Measurements from ENCODE around the gene TRIM71.

Gene TRIM71

DNA sequence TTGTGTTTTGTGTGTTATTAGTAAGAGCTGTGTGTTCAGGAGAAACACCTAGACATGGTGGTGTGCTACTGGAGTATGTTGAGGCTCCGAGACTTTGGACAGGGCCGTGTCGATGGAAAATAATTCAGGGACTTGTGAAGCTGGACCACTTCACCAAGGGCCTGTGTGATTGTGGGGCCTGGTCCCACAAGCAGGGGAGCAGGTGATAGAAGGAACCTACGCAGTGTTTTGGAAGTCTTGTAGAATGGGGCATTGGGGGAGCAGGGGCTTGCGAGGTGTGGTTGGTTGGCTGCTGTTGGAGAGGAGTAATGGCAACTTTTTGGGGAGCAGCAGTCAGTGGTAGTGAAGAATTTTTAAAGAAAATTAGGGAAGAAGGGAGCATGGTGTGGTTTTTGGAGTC lies 48.7 kb downstream of the TRIM71 start:
- DNase-seq (ENCODE audit: low read depth), result no peak

DNA sequence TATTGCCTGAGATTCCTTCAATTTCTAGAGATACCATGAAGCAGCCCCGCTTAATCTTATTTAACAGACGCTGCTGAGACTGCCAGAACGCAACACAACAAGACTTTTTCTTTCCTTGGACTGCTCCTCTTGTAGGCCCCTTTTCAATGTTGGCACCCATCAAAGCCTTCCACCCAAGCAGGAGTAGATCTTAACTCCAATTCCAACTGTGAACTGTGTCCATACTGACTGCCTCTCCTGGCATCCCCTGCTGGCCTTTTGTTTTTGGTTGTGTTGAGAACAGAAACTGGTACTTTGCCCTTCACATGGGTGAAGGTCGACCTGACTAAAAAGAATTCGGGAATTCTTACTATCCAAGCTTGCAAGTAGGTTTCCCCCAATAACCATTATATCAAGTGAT lies 50.2 kb downstream of the TRIM71 start:
- no peak for DNase-seq (ENCODE audit: low read depth)

DNA sequence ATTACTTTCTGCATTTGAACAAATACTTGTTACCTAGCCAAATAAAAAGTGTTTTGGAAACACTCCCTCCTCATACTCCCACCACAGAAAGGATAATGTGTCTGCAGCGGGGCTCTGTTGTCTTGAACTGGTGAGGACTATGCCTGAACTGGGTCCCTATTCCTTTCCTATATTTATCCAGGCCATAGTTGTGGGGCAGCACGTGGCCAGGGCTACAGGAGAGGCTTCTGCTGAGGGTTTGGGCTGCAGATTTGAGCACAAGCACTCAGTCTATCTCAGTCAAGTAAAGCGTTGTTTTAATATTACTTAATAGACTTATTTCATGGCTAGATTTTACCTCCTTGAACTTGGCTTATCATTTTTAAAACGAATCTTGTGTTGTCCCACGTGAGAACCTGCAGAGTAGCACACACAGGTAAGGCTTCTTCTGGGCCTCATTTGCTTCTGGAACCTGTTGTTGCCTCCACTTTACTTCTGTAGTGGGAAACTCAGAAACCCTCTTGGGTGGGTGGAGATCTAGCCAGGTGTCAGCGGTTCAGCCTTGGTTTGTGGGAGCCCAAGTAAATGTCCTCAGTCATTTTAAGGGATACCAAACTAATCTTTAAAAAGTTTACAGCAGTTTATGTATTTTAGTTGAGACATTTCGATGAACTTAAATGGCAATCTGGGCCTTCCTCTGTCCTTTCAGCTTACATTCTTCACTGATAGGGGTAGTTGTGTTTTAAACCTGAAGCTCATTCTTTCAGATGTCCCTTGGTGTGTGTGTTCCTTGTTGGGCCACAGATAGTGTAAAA lies 51.1 kb downstream of the TRIM71 start:
- DNase-seq (ENCODE audit: low read depth), result no peak

DNA sequence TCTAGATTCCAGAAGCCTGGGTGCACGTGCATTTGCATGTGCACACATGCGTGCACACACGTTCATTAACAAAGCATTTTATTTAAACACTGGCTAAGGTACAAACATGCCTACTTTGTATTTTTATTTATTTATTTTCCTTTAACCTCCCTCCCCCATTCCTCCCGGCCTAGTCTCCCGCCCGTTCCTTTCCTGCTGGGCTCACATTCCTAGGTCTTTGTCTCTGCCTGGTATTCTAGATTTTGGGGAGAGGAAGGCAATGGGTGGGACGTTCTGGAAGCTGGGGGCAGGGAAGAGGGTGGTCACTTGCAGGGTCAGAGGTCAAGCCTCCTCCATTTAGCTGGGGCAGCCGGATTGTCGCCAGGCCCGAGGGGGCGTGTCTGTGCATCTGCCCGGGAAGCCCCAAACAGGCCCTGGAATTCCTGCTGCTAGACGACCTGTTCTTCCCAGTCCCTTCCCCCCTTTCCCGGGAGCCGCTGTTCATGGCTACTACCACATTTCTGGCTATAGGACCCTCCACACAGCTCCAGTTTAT lies 51.8 kb downstream of the TRIM71 start:
- DNase-seq (ENCODE audit: low read depth), result no peak

DNA sequence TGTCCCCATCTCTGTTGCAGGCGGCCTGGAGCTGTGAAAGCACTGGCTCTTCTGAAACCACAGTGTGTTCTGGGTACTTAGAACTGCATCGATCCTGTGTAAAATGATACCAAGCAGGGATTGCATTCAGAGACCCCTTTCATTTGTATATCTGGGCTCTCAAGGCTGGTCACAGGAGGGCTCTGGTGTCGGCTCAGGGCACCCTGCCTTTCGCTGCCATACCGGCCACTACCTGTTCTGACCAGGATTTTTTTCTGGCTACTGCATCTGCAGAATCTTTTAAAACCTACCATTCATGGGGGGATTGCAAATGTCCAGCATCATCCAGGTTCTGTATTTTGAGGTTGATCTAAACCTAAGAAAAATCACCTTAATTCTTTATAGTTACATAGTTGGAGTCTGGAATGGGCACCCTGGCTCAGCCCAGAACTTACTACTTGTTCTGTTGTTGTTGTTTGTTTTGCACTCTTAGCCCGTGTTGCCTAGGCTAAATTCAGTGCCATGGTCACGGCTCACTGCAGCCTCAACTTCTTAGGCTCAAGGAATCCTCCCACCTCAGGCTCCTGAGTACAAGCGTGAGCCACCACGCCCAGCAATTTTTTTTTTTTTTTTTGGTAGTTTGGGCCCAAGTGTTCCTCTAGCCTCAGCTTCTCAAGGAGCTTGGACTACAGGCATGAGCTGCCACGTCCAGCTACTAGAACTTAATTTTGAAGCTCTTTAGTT lies 52.7 kb downstream of the TRIM71 start:
- no peak for DNase-seq (ENCODE audit: low read depth)

DNA sequence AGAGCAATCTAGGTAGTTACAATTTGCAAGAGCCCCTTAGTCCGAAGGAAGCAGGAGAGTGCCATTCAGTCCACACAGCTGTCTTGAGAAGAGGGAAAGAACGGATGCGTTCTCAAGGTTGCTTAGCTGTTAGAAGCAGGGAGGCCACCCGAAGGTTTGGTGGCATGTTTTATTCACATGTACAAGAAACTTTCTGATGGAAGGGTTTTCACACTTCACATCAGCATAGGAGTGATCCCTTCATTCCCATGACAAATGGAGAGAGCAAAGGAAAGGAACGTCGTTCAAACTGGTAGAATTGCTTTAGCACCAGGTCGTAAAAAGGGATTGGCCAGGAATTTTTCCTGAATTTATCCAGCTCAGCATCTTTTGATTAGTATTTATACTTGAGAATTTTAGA lies 53.5 kb downstream of the TRIM71 start:
- DNase-seq (ENCODE audit: low read depth), result no peak

DNA sequence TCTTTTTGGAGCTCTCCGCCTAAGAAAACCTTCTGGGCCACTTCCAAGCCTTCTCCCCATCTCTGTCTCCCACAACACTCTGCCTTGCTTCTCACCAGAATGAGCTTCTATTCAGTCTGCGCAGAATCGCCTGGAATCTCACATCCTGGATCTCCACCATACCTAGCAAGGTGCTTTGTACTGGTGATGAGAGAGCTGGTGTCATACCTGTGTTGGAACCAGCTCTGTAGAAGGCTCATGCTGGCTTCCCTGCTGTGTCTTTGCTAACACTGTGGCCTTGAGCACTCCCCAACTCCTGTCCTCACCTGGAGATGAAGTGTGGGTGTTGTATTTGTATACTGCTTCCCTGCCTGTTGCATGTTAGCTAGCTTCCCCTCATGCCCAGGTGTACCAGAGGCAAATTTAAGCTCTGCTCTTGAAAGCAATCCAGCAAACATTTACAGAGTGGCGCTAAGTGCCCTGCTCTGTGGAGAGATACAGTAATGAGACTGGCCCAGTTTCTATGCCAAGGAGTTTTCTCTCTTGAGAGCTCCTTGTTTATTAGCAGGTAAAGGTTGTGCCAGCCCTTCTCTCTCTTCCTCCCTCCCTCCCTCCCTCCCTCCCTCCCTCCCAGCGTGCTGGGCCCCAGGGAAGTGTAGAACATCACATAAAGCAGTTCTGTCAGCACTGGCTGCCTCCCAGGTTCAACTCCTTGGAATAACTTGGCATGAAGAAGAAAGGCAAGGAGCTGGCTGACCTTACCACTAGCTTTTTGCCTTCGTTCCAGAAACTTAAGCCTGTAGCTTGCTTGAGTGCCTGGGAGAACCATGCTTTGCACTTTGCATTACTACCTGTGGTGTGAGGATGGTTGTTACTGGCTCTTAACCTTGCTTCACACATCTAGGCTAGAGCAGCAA lies 54.9 kb downstream of the TRIM71 start:
- DNase-seq (ENCODE audit: low read depth), result no peak

DNA sequence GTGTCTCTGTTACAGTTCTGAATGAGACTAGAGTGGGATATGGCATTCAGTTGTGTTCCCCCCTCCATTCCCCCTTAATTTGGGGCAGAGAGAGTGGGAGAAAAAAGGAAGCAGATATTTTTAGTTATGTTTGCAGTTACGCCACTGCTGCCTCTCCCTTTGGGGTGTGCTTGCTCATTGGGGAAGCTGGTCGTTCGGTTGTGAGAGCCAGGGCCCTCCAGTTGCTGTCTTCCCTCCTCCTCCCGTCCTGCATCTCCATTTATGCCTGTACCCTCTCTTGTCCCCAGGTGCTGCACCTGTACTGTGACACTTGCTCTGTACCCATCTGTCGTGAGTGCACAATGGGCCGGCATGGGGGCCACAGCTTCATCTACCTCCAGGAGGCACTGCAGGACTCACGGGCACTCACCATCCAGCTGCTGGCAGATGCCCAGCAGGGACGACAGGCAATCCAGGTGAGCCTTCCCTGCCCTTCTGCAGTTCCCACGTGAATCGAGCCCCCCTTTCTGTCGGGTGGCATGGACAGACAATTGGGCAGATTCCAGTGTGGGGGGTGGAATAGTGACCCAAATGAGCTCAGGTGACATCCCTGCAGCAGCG lies 55.8 kb downstream of the TRIM71 start:
- no peak for DNase-seq (ENCODE audit: low read depth)

DNA sequence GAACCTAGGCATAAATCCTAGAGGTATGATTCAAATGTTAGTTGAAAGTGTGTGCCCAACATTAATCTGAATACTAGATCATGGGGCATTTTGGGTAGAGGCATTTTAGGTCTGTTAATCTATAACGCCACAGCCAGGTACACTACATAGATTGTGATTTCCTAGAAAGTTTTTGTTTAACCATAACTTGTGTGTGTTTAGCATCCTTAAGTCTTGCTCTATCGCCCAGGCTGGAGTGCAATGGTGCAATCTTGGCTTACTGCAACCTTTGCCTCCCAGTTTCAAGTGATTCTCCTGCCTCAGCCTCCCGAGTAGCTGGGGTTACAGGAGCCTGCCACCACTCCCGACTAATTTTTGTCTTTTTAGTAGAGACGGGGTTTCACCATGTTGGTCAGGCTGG lies 59.1 kb downstream of the TRIM71 start:
- DNase-seq (ENCODE audit: low read depth), result no peak

DNA sequence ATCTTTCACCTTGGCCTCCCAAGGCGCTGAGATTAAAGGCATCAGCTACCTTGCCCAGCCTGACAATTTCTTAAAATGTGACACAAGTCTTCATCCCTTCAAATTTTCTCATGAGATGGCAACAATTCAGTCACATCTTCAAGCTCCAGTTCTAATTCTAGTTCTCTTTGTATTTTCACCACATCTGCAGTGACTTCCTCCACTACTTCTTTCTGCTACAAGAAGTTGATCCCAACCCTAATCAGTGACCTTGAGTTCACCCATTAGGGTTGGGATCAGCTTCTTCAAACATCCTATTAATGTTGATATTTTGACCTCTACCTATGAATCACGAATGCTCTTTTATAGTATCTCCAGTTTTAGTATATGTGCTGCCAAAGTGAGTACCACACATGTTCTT lies 59.8 kb downstream of the TRIM71 start:
- no peak for DNase-seq (ENCODE audit: low read depth)

DNA sequence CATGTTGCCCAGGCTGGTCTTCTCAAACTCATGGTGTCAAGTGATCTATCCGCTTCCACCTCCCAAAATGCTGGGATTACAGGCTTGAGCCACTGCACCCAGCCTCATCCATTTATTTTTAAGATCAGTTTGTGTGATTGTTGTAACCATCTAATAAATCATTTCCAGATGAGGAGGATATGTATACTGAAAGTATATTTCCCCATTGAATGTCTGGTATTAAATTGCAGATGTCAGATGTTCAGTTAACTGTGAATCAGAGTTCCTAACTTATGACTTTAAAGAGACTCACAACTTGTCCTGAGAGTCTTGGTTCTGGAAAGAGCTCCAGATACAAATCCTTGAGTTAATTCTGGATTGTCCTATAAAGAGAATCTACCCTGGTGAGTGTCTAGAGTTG lies 62.4 kb downstream of the TRIM71 start:
- DNase-seq (ENCODE audit: low read depth), result no peak

DNA sequence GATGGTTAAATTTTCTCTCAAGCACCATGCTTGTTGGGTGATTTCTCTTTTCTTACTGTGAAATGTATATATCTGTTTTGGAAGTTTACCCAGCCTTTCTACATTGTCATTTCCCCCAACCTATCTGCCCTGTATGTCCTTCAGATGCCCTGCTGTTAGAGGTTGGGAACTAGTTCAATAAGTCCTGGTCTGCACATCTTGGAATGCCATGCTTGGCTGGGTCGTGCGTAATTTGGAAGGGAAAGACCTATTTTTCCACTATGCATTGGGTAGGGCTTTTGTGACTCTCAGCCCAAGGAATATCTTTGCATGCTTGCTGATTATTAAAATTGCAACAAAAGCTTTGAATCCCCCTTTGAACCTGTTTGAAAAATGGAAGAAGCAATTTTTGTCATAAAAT lies 63.8 kb downstream of the TRIM71 start:
- no peak for DNase-seq (ENCODE audit: low read depth)

DNA sequence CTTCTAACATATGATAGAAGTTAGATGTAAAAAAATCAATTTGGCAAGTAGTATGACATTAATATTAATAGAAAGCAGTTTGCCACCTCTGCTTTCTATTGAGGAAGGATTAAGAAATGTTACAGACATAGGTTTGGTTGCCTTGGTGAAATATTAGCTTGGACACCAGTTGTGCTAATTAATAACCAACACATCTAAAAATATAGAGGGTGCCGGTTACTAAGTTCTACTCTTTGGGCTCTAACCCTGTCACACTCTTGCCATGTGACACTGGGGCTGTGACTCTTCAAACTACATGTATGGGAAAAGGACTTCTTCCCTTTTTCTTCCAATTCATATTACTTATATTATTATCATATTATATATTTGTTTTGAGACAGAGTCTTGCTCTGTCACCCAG lies 64.4 kb downstream of the TRIM71 start:
- DNase-seq (ENCODE audit: low read depth), result no peak

DNA sequence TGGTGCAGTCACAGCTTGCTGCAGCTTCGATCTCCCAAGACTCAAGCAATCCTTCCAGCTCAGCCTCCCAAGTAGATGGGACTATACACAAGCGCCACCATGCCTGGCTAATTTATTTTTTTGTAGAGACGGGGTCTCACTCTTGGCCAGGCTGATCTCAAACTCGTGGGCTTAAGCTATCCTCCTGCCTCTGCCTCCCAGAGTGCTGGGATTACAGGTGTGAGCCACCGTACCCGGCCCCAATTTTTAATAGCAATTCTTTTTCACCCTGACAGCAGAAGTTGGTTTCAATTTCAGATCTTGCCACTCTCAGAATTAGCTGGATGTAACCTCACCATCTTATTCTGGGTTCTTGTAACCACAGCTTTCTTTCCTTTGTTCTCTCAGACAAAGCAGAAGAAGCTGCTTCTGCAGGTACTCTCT lies 64.8 kb downstream of the TRIM71 start:
- no peak for DNase-seq (ENCODE audit: low read depth)

DNA sequence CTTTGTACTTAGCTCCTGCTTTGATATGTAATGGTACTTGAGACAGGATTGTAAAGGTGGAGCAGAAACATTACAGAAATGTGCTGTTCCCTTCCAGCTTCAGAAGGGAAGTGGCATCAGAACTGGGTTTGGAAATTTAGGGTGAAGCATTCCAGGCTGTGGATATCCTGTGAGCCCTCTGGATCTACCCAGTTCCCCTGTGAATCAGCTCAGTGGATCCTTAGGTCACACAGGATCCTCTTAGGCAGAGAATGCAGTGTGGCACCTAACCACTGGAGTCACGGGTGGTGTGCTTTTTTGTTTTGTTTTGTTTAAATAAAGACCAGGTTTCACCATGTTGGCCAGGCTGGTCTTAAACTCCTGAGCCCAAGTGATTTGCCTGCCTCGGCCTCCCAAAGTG lies 66.0 kb downstream of the TRIM71 start:
- no peak for DNase-seq (ENCODE audit: low read depth)

DNA sequence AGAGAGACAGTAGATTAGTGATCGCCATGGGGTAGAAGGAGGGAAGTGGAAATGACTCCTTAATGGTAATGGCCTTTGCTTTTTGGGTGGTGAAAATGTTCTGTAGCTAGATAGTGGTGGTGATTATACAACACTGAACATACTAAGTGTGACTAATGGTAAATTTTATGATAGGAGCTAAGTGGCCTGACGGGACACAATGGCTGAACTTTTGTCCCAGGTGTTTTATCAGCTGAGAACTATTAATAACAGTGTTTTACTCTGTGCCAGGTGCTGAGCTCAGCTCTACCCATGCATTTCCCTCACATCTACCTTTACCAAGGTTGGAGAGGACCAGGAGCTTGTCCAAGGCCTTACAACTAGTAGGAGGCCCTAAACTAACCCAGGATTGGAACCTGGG lies 66.8 kb downstream of the TRIM71 start:
- no peak for DNase-seq (ENCODE audit: low read depth)

DNA sequence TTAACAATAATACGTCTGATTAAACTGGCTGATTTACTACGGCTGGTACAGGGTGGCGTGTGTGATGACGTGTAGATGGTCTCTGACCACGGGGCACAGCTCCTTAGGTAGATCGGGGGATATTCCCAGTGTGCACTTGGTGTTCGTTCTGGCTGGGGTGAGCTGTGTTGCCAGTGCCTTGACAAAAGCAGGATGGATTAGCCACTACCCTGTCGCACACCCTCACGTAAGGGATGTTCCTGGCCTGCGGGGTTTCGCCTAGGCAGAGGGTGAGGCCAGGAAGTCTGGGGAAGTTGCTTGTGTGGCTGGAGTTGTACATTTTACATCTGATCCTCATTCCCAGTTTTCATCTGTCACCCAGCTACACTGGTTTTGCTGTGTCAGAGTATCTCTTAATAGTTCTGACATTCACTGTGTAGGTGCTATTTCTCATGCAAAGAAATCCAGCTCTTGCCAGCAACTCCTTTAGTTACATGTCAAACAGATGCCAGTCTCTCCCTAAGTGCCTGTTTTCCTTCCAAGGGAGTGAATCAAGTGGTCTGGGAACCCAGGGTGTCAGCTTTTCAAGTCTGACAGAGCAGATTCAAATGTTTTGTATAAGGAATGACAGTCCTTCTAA lies 67.6 kb downstream of the TRIM71 start:
- no peak for DNase-seq (ENCODE audit: low read depth)

DNA sequence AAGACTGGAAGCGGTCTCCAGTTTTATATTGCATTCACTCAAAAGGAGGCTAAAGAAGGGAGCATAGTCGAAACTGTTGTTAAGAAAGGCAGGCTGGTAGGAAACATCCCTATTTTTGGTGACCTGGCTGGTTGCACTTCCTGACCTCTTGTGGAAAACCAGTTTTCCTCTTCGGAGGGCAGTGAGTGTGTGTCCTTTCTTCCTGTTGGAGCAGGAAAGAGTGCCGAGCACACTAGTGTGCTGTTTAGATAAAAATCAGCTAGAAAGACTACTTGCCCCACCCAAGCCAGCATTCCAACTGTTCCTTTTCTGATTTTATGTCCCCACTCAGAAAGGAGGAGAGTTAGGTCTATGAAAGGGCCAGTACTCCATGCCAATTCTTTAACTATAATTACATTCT lies 68.5 kb downstream of the TRIM71 start:
- no peak for DNase-seq (ENCODE audit: low read depth)

DNA sequence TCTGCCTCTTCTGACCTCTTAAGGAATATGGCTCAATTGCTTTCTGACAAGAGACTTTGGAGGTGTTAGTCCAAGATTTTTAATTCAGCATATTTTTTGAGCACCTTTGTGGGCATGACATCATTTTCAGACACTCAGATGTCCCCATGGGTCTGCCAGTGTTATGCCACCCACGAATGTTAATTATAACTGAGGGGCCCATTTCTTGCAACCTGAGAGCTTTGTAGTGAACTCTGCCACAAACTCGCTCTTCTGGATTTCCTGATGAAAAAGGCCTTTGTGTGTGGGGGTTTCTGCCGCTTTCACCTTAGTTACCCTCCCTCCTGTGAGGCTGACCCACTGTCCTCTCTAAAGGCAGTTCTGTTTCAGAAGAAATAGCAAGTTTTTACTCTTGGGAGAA lies 69.1 kb downstream of the TRIM71 start:
- no peak for DNase-seq (ENCODE audit: low read depth)

DNA sequence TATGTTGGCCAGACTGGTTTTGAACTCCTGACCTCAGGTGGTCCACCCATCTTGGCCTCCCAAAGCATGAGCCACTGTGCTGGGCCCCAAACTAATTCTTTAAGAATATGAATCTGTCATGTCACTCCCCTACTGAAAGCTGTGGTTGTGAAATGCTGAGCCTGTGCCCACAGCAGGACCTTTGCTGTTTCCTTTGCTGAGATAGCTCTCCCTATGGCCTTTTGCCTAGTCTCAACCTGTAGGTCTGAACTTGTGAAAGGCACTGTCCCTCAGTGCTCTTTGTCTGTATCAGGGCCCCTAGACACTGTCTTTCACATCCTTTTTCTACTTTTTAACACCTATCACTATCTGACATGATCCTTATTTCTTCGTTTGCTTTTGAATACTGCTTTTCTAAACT lies 70.9 kb downstream of the TRIM71 start:
- DNase-seq (ENCODE audit: low read depth), result no peak

DNA sequence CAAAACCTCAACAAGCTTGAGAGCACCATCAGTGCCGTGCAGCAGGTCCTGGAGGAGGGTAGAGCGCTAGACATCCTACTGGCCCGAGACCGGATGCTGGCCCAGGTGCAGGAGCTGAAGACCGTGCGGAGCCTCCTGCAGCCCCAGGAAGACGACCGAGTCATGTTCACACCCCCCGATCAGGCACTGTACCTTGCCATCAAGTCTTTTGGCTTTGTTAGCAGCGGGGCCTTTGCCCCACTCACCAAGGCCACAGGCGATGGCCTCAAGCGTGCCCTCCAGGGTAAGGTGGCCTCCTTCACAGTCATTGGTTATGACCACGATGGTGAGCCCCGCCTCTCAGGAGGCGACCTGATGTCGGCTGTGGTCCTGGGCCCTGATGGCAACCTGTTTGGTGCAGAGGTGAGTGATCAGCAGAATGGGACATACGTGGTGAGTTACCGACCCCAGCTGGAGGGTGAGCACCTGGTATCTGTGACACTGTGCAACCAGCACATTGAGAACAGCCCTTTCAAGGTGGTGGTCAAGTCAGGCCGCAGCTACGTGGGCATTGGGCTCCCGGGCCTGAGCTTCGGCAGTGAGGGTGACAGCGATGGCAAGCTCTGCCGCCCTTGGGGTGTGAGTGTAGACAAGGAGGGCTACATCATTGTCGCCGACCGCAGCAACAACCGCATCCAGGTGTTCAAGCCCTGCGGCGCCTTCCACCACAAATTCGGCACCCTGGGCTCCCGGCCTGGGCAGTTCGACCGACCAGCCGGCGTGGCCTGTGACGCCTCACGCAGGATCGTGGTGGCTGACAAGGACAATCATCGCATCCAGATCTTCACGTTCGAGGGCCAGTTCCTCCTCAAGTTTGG lies 72.9 kb downstream of the TRIM71 start:
- no peak for DNase-seq (ENCODE audit: low read depth)

Measured in activated T-cell treated with anti-CD3 and anti-CD28 coated beads for 1 hour (primary cell).